Left renal pelvis (tissue), 4 donors: ENCODE data around the gene XPR1. TPM values are rescaled to one million over a fixed set of nuclear protein-coding genes. Genes with fewer than 3 reads are reported as not detected.
"Not testable (repeated sequence)": the region's sequence is repeated elsewhere in the genome, so short reads cannot be mapped to it uniquely, and the experiment has no call there.

ENCODE experiments used
- DNase-seq, 4 donors: peaks; one replicate each; pipeline ENCODE4 v3.0.0-alpha.2; 2013; ENCODE audit warnings: low read depth in 4 of 4, low spot score in 3 of 4
- polyA plus RNA-seq, 4 donors: library from polyadenylated mRNA; unstranded; fragments of 120-200 nt; gene quantifications; one replicate each; pipeline ENCODE4 v1.2.1, GENCODE V29; 2013; ENCODE audit not compliant: insufficient read length in 4 of 4

Gene XPR1
- polyA plus RNA-seq, 4 donors, result 21.5 to 43.0 (median 38.8) TPM

GRCh38 chr1:180777072-180777689 is 145.4 kb downstream of the XPR1 start:
- no peak for DNase-seq

- no peak for DNase-seq
These were observed 147.1 kb downstream of the XPR1 start for GRCh38 chr1:180778782-180779398.

GRCh38 chr1:180779584-180779983 is 147.8 kb downstream of the XPR1 start:
- no peak for DNase-seq

GRCh38 chr1:180781718-180782117 is 149.9 kb downstream of the XPR1 start:
- no peak for DNase-seq

- DNase-seq, result no peak
These were observed 153.5 kb downstream of the XPR1 start for GRCh38 chr1:180785291-180785690.

GRCh38 chr1:180785887-180786286 is 154.1 kb downstream of the XPR1 start:
- DNase-seq, result no peak

GRCh38 chr1:180786624-180787023 is 154.8 kb downstream of the XPR1 start:
- DNase-seq, result no peak

- no peak for DNase-seq
These were observed 155.9 kb downstream of the XPR1 start for GRCh38 chr1:180787628-180788307.

GRCh38 chr1:180789460-180789859 is 157.6 kb downstream of the XPR1 start:
- DNase-seq, result no peak

- not testable (repeated sequence) for DNase-seq
These were observed 159.3 kb downstream of the XPR1 start for GRCh38 chr1:180791152-180791551.

- DNase-seq, result no peak
These were observed 160.0 kb downstream of the XPR1 start for GRCh38 chr1:180791806-180792205.

- no peak for DNase-seq
These were observed 161.6 kb downstream of the XPR1 start for GRCh38 chr1:180793451-180793850.

- no peak for DNase-seq
These were observed 165.2 kb downstream of the XPR1 start for GRCh38 chr1:180796897-180797640.

- DNase-seq, result no peak
These were observed 169.1 kb downstream of the XPR1 start for GRCh38 chr1:180800945-180801344.

GRCh38 chr1:180802813-180803212 is 171.0 kb downstream of the XPR1 start:
- no peak for DNase-seq

- DNase-seq, result no peak
These were observed 173.5 kb downstream of the XPR1 start for GRCh38 chr1:180805316-180805715.

- DNase-seq, result no peak
These were observed 179.5 kb downstream of the XPR1 start for GRCh38 chr1:180811298-180811697.

- no peak for DNase-seq
These were observed 180.1 kb downstream of the XPR1 start for GRCh38 chr1:180811886-180812285.

GRCh38 chr1:180814258-180814657 is 182.4 kb downstream of the XPR1 start:
- DNase-seq, result no peak

GRCh38 chr1:180815188-180815587 is 183.4 kb downstream of the XPR1 start:
- DNase-seq, result no peak

GRCh38 chr1:180816132-180816531 is 184.3 kb downstream of the XPR1 start:
- no peak for DNase-seq
